Measurements from ENCODE around the gene SLC30A2.

DNA sequence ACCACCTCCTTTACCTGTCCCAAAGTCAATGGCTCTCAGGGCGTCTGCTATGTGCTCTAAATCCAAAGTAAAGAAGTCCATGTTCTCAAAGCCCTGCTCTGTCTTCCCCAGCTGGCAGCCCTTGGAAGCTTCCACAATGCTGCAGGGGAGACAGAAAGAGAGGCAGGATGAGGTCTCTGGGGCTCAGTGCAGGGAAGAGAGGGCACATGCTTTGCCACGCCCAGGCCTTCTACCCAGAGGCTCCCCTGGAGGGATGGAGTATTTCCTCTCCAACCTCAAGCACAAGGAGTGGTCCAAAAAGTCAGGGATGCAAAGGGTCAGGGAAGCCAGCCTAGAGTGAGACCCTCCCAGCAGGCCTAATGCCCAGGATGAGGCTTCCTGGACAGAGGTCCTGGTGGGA lies 11.3 kb upstream of the SLC30A2 start:
- TF ChIP-seq, protein P1, sequence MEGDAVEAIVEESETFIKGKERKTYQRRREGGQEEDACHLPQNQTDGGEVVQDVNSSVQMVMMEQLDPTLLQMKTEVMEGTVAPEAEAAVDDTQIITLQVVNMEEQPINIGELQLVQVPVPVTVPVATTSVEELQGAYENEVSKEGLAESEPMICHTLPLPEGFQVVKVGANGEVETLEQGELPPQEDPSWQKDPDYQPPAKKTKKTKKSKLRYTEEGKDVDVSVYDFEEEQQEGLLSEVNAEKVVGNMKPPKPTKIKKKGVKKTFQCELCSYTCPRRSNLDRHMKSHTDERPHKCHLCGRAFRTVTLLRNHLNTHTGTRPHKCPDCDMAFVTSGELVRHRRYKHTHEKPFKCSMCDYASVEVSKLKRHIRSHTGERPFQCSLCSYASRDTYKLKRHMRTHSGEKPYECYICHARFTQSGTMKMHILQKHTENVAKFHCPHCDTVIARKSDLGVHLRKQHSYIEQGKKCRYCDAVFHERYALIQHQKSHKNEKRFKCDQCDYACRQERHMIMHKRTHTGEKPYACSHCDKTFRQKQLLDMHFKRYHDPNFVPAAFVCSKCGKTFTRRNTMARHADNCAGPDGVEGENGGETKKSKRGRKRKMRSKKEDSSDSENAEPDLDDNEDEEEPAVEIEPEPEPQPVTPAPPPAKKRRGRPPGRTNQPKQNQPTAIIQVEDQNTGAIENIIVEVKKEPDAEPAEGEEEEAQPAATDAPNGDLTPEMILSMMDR (IDR thresholded peaks at IDR 0.05): no peak
- TF ChIP-seq POLR2AphosphoS5 (IDR thresholded peaks at IDR 0.05) (no peak), EP300 (IDR thresholded peaks at IDR 0.05) (no peak)

Measured in upper lobe of left lung (tissue), 4 donors.